OCI-LY1 (cell line): Measurements from ENCODE around the gene COL5A2.

Experiments used
- CTCF ChIP-seq: fragments of 200-600 bp; sonication (generic), shearing (Covaris generic); IDR thresholded peaks from 2 replicates; pipeline ENCODE4 v1.5.1; 2017; ENCODE audit warnings: mild to moderate bottlenecking, antibody characterized with exemption, low read length, moderate library complexity, mixed read lengths
- EZH2 ChIP-seq: fragments of 200-600 bp; sonication (generic), shearing (Covaris generic); IDR thresholded peaks from 2 replicates; pipeline ENCODE4 v1.8.0; 2017; ENCODE audit warnings: borderline replicate concordance, mixed run types, mild to moderate bottlenecking, antibody characterized with exemption, low read length, moderate library complexity, mixed read lengths

GRCh38 chr2:189102735-189103134, 76.8 kb downstream of the COL5A2 start:
- no peak for TF ChIP-seq CTCF
- TF ChIP-seq EZH2 = no peak
